GM12878 (cell line): ENCODE measurements around the gene REL. TPM values are rescaled to one million over a fixed set of nuclear protein-coding genes. Genes with fewer than 3 reads are reported as not detected.
A peak's percentile ranks its signal among the peaks of the same experiment; 100 is the strongest.

ENCODE experiments used
- ATAC-seq: fragments of 200-7000 bp; cut with Tn5 transposase; 3 replicates; pipeline ENCODE4 v1.9.1; 2020; ENCODE audit warnings: mild to moderate bottlenecking, moderate library complexity
- BruUV-seq: library from RNA; stranded (reverse); fragments of 400-500 nt; replicated peaks from 2 replicates; lab custom pipeline; 2021; lab: Mats Ljungman, UMichigan
- CTCF ChIA-PET: fragments of 300-600 bp; sonication (Branson Sonifier 250); formaldehyde crosslinking; extraction: SDS; loops from one replicate; lab custom pipeline; 2021; ENCODE audit warnings: inconsistent platforms; lab: Yijun Ruan, JAX
- POLR2A ChIA-PET: fragments of 350-600 bp; formaldehyde crosslinking; extraction: SDS; loops from one replicate; lab custom pipeline; 2021; ENCODE audit warnings: inconsistent platforms; lab: Charles Lee
- RAD21 ChIA-PET: fragments of 300-600 bp; sonication (Branson Sonifier 250); formaldehyde crosslinking; loops from one replicate; lab custom pipeline; 2023; ENCODE audit warnings: antibody characterized with exemption; ENCODE audit not compliant: unreplicated experiment; lab: Charles Lee
- SMC1A ChIA-PET: fragments of 300-600 bp; sonication (Branson Sonifier 250); formaldehyde crosslinking; loops from one replicate; lab custom pipeline; 2023; ENCODE audit not compliant: unreplicated experiment, uncharacterized antibody; lab: Charles Lee
- DNase-seq: peaks from one replicate; pipeline ENCODE4 v3.0.0-alpha.2; 2011; ENCODE audit warnings: low read depth, low spot score
- FAIRE-seq: peaks from 3 replicates; lab custom pipeline; 2011; peaks lifted over from hg19 to GRCh38; lab: Jason Lieb, UNC
- H2AFZ ChIP-seq: 2 replicates; pipeline ENCODE4 v1.6.0; 2011; ENCODE audit warnings: low read depth, low read length, control low read depth; ENCODE audit not compliant: control insufficient read depth
- H3K27ac ChIP-seq: 2 replicates; pipeline ENCODE4 v1.5.1; 2011; ENCODE audit warnings: control low read depth; ENCODE audit not compliant: control insufficient read depth, insufficient read depth
- H3K27me3 ChIP-seq, 2 experiments: replicated peaks in 1 of 2; 2 replicates each; pipeline versions ENCODE4 v1.6.0 to v1.6.1; 2011; ENCODE audit warnings: low read length in 1 of 2; ENCODE audit not compliant: control insufficient read depth in 2 of 2, insufficient read depth in 2 of 2
- H3K36me3 ChIP-seq, 2 experiments: 2 replicates each; pipeline ENCODE4 v1.5.1; 2011; ENCODE audit warnings: low read length in 1 of 2; ENCODE audit not compliant: control insufficient read depth in 2 of 2, insufficient read depth in 2 of 2
- H3K4me1 ChIP-seq: 2 replicates; pipeline ENCODE4 v1.6.1; 2011; ENCODE audit warnings: mild to moderate bottlenecking, low read length, moderate library complexity, mixed read lengths; ENCODE audit not compliant: control insufficient read depth, insufficient read depth
- H3K4me2 ChIP-seq: 2 replicates; pipeline ENCODE4 v1.6.0; 2011; ENCODE audit warnings: control low read depth; ENCODE audit not compliant: control insufficient read depth, insufficient read depth
- H3K4me3 ChIP-seq: fragments of 200-600 bp; sonication (generic); 2 replicates; pipeline ENCODE4 v1.5.1; 2016
- H3K79me2 ChIP-seq: 2 replicates; pipeline ENCODE4 v1.6.0; 2011; ENCODE audit warnings: low read length; ENCODE audit not compliant: control insufficient read depth, insufficient read depth
- H3K9ac ChIP-seq: 2 replicates; pipeline ENCODE4 v1.8.0; 2011; ENCODE audit warnings: low read length, control low read depth, mixed read lengths; ENCODE audit not compliant: control insufficient read depth, insufficient read depth
- H3K9me3 ChIP-seq: replicated peaks from 3 replicates; pipeline ENCODE4 v1.5.1; 2011; ENCODE audit warnings: mild to moderate bottlenecking, low read length; ENCODE audit not compliant: control insufficient read depth, insufficient read depth
- H4K20me1 ChIP-seq: 2 replicates; pipeline ENCODE4 v1.6.0; 2011; ENCODE audit not compliant: control insufficient read depth, insufficient read depth
- ATF2 ChIP-seq: IDR thresholded peaks from 2 replicates; pipeline ENCODE4 v1.6.1; 2012; ENCODE audit warnings: low read length, inconsistent platforms
- BMI1 ChIP-seq: fragments of 450-650 bp; IDR thresholded peaks from 2 replicates; pipeline ENCODE4 v1.6.1; 2016; ENCODE audit warnings: mild to moderate bottlenecking, moderate library complexity, borderline replicate concordance
- CEBPB ChIP-seq, 2 experiments: fragments of 150-350 bp in 1 of 2; IDR thresholded peaks; 2 replicates each; pipeline ENCODE4 v1.6.1; 2012 to 2014; ENCODE audit warnings: low read depth in 2 of 2, low read length in 2 of 2, borderline replicate concordance in 1 of 2, inconsistent platforms in 1 of 2
- CEBPZ ChIP-seq: fragments of 150-350 bp; IDR thresholded peaks from 2 replicates; pipeline ENCODE4 v1.6.1; 2016; ENCODE audit warnings: low read depth, low read length
- ETV6 ChIP-seq, 2 experiments: fragments of 450-650 bp in 1 of 2; IDR thresholded peaks in 1 of 2; conservative IDR thresholded peaks in 1 of 2; 2 replicates each; pipeline ENCODE4 v1.6.1; 2014; ENCODE audit warnings: antibody characterized with exemption in 1 of 2, borderline replicate concordance in 1 of 2, low read depth in 1 of 2, mild to moderate bottlenecking in 1 of 2, moderate library complexity in 1 of 2
- GABPA ChIP-seq: IDR thresholded peaks from 2 replicates; pipeline ENCODE4 v1.6.1; 2014; ENCODE audit warnings: antibody characterized with exemption, low read depth, mild to moderate bottlenecking, inconsistent platforms
- LARP7 ChIP-seq: fragments of 450-650 bp; IDR thresholded peaks from 2 replicates; pipeline ENCODE4 v1.6.1; 2017; ENCODE audit warnings: mild to moderate bottlenecking
- NFIC ChIP-seq: IDR thresholded peaks from 2 replicates; pipeline ENCODE4 v1.6.1; 2012; ENCODE audit warnings: low read depth, mild to moderate bottlenecking, inconsistent platforms, low read length, moderate library complexity
- NFXL1 ChIP-seq: fragments of 450-650 bp; IDR thresholded peaks from 2 replicates; pipeline ENCODE4 v1.6.1; 2017; ENCODE audit warnings: antibody characterized with exemption, mild to moderate bottlenecking, borderline replicate concordance
- NKRF ChIP-seq: fragments of 450-650 bp; conservative IDR thresholded peaks from 2 replicates; pipeline ENCODE4 v1.6.1; 2017; ENCODE audit warnings: mild to moderate bottlenecking, moderate library complexity
- NR2C2 ChIP-seq: IDR thresholded peaks from 2 replicates; pipeline ENCODE4 v1.6.1; 2011; ENCODE audit warnings: borderline replicate concordance, low read depth; ENCODE audit not compliant: control insufficient read depth, insufficient read length
- SIN3A ChIP-seq: IDR thresholded peaks from 2 replicates; pipeline ENCODE4 v1.6.1; 2012; ENCODE audit warnings: low read depth, low read length, improper control_type of control experiment
- SPI1 ChIP-seq: IDR thresholded peaks from 2 replicates; pipeline ENCODE4 v1.6.1; 2011; ENCODE audit warnings: low read depth, mild to moderate bottlenecking, low read length, moderate library complexity, borderline replicate concordance; ENCODE audit not compliant: insufficient read depth
- YY1 ChIP-seq: IDR thresholded peaks from 2 replicates; pipeline ENCODE4 v1.6.1; 2011; ENCODE audit warnings: low read depth, mild to moderate bottlenecking, low read length
- WGBS: methylation state at CpG from one replicate; pipeline ENCODE4 v1.1.6; 2016; ENCODE audit warnings: low lambda C conversion rate; ENCODE audit not compliant: insufficient replicate concordance, insufficient coverage; ENCODE audit errors: missing lambda C conversion rate; 5-methylcytosine and 5-hydroxymethylcytosine counted together
- in situ Hi-C: fragments of 300-500 bp; cut with MboI; formaldehyde crosslinking; loops from 9 replicates; pipeline ENCODE4 v1.14.3; 2018; ENCODE audit warnings: mixed read lengths
- intact Hi-C: fragments of 100-400 bp; cut with micrococcal nuclease; formaldehyde crosslinking; loops from one replicate; pipeline ENCODE4 v1.14.2; 2022; ENCODE audit not compliant: unreplicated experiment
- polyA plus RNA-seq, 11 experiments: library from polyadenylated mRNA; depleted of rRNA in 4 of 11; unstranded in 6 of 11; stranded (reverse) in 5 of 11; fragments of >200 nt; fragmentation: Nextera tagmentation in 4 of 11; fragmentation: Illumina TruSeq in 1 of 11; extraction: Ambion mirVana in 4 of 11; extraction: Trizol in 1 of 11; gene quantifications; 1 replicate in 1 of 11; 2 replicates in 10 of 11; pipeline versions ENCODE4 v1.2.1 to v1.2.3, GENCODE V29; 2011 to 2016; ENCODE audit warnings: inconsistent platforms in 2 of 11, missing spikeins in 2 of 11, low read depth in 1 of 11
- total RNA-seq, 4 experiments: library from RNA; depleted of rRNA in 3 of 4; stranded (reverse); fragments of >200 nt in 3 of 4; fragmentation: Illumina TruSeq in 1 of 4; extraction: Trizol in 1 of 4; gene quantifications; 2 replicates each; pipeline versions ENCODE4 v1.2.1 to v1.2.3, GENCODE V29; 2013 to 2021

The REL gene
- total and polyA plus RNA-seq, 10 of the 15 experiments (the other 5 are each of a cell fraction or from before 2014, with no cell fraction given), result 6.3 to 52.4 (median 26.6) TPM

- TF ChIP-seq CEBPZ, result no peak
- no peak for TF ChIP-seq BMI1
These were observed 14.4 kb upstream of the REL start (continued) for GRCh38 chr2:60867007-60867406.

GRCh38 chr2:60867848-60868247 lies 13.5 kb upstream of the REL start:
- no peaks in the 10 kb centered on the region for H3K79me2 ChIP-seq
- ATAC-seq (no peak), DNase-seq (no peak), FAIRE-seq (no peak)
- no peak overlapping the region for H3K4me3 ChIP-seq
- ChIA-PET RAD21 (interaction anchor here (1.5 kb wide), 1 partner anchor 18 kb away, joined by 3 read pairs; no protein-coding TSS in a partner anchor), POLR2A (no interaction called here), SMC1A (interaction anchor here (1.1 to 1.6 kb wide), 5 partner anchors 15 to 47 kb away, joined by 3 to 7 read pairs (median 4); no protein-coding TSS in a partner anchor), CTCF (interaction anchor here (0.8 kb wide), 1 partner anchor 31 kb away, joined by 4 read pairs; no protein-coding TSS in a partner anchor)
- no peak overlapping the region; the same call in 1 of the 2 replicates for H3K27ac ChIP-seq
- H3K27me3 ChIP-seq, result no peaks in the 10 kb centered on the region
- no peak overlapping the region for H3K4me2 ChIP-seq
- H4K20me1 ChIP-seq, result no peaks in the 10 kb centered on the region
- no peaks in the 10 kb centered on the region for H3K36me3 ChIP-seq
- in situ Hi-C loops (no loop called here), intact Hi-C loops (no loop called here)
- 23% methylated on average over 5 of the region's 5 CpGs for WGBS
- no peak overlapping the region for H3K9ac ChIP-seq
- peaks cover 12% of the 10 kb centered on the region for H3K4me1 ChIP-seq
- peak overlapping the region; percentile 66 for H2AFZ ChIP-seq
- H3K9me3 ChIP-seq, result peaks cover 14% of the 10 kb centered on the region; the same call in 2 of the 3 replicates
- no TSS peak for BruUV-seq
- TF ChIP-seq GABPA (peak; percentile 86), NKRF (no peak), NR2C2 (no peak), ETV6 (conservative IDR thresholded peaks at IDR 0.05 in 1 of 2, IDR thresholded peaks at IDR 0.05 in 1 of 2; ENCODE audit: borderline replicate concordance in 1 of 2, low read depth in 1 of 2) (peak in 1 of 2 experiments; percentile 64; a peak in 1 of 4 replicates), SIN3A (no peak), SPI1 (peak; percentile 63), NFXL1 (no peak), ATF2 (0 out of 2 replicates have a peak, but pooled peaks have one; percentile 32), YY1 (peak; percentile 32; the same call in 1 of the 2 replicates), NFIC (0 out of 2 replicates have a peak, but pooled peaks have one; percentile 19), LARP7 (no peak), CEBPB (IDR thresholded peaks at IDR 0.05; ENCODE audit: borderline replicate concordance in 1 of 2, low read depth in 2 of 2, low read length in 2 of 2) (no peak)
